ENCODE measurements around the gene PRPF40B. TPM values are rescaled to one million over a fixed set of nuclear protein-coding genes. Genes with fewer than 3 reads are reported as not detected.

The PRPF40B gene
- total RNA-seq, 1 donor from 2014 or later: 7.3 TPM

GRCh38 chr12:49645146-49646039, 22.0 kb downstream of the PRPF40B start:
- H3K27ac ChIP-seq (ENCODE audit: low read depth, low read length): no peak overlapping the region

GRCh38 chr12:49646331-49646830, 23.0 kb downstream of the PRPF40B start:
- H3K4me1 ChIP-seq (ENCODE audit: control insufficient read depth in 3 of 3, insufficient read depth in 3 of 3, low read length in 3 of 3): peaks cover 20 to 53% (median 38%) of the 10 kb centered on the region in 3 donors
- H3K27ac ChIP-seq (ENCODE audit: low read depth, low read length): no peak overlapping the region
- H3K9ac ChIP-seq (ENCODE audit: low read depth in 1 of 3, low read length in 3 of 3): peak overlapping the region in 1 of 3 donors; percentile 16
- H3K27me3 ChIP-seq (ENCODE audit: control insufficient read depth in 3 of 3, insufficient read depth in 3 of 3, low read length in 3 of 3): no peaks in the 10 kb centered on the region
- no peaks in the 10 kb centered on the region for H3K9me3 ChIP-seq (ENCODE audit: control insufficient read depth in 3 of 3, low read length in 3 of 3)
- H3K4me3 ChIP-seq (ENCODE audit: low read length in 3 of 3): no peak overlapping the region
- peaks cover 60 to 73% (median 69%) of the 10 kb centered on the region in 3 donors for H3K36me3 ChIP-seq (ENCODE audit: control insufficient read depth in 3 of 3, insufficient read depth in 3 of 3, low read length in 3 of 3)

More at GRCh38 chr12:49645146-49646039, 22.0 kb downstream of the PRPF40B start:
- Histone ChIP-seq H3K36me3 (ENCODE audit: control insufficient read depth in 3 of 3, insufficient read depth in 3 of 3, low read length in 3 of 3) (peaks cover 57 to 65% (median 62%) of the 10 kb centered on the region in 3 donors), H3K4me1 (ENCODE audit: control insufficient read depth in 3 of 3, insufficient read depth in 3 of 3, low read length in 3 of 3) (peaks cover 24 to 60% (median 47%) of the 10 kb centered on the region in 3 donors), H3K27me3 (ENCODE audit: control insufficient read depth in 3 of 3, insufficient read depth in 3 of 3, low read length in 3 of 3) (no peaks in the 10 kb centered on the region), H3K9ac (ENCODE audit: low read depth in 1 of 3, low read length in 3 of 3) (peak overlapping the region in 1 of 3 donors; percentile 40), H3K9me3 (ENCODE audit: control insufficient read depth in 3 of 3, low read length in 3 of 3) (no peaks in the 10 kb centered on the region), H3K4me3 (ENCODE audit: low read length in 3 of 3) (no peak overlapping the region)

- H3K36me3 ChIP-seq (ENCODE audit: control insufficient read depth in 3 of 3, insufficient read depth in 3 of 3, low read length in 3 of 3): peaks cover 59 to 72% (median 68%) of the 10 kb centered on the region in 3 donors
- no peak overlapping the region for H3K9ac ChIP-seq (ENCODE audit: low read depth in 1 of 3, low read length in 3 of 3)
- H3K4me3 ChIP-seq (ENCODE audit: low read length in 3 of 3): no peak overlapping the region
- peaks cover 20 to 52% (median 38%) of the 10 kb centered on the region in 3 donors for H3K4me1 ChIP-seq (ENCODE audit: control insufficient read depth in 3 of 3, insufficient read depth in 3 of 3, low read length in 3 of 3)
- no peaks in the 10 kb centered on the region for H3K27me3 ChIP-seq (ENCODE audit: control insufficient read depth in 3 of 3, insufficient read depth in 3 of 3, low read length in 3 of 3)
- H3K27ac ChIP-seq (ENCODE audit: low read depth, low read length): no peak overlapping the region
- H3K9me3 ChIP-seq (ENCODE audit: control insufficient read depth in 3 of 3, low read length in 3 of 3): no peaks in the 10 kb centered on the region
Observed at GRCh38 chr12:49646871-49647654, 23.7 kb downstream of the PRPF40B start.

GRCh38 chr12:49647827-49648711, 24.7 kb downstream of the PRPF40B start:
- Histone ChIP-seq H3K27me3 (ENCODE audit: control insufficient read depth in 3 of 3, insufficient read depth in 3 of 3, low read length in 3 of 3) (no peaks in the 10 kb centered on the region), H3K4me3 (ENCODE audit: low read length in 3 of 3) (no peak overlapping the region), H3K27ac (ENCODE audit: low read depth, low read length) (no peak overlapping the region), H3K36me3 (ENCODE audit: control insufficient read depth in 3 of 3, insufficient read depth in 3 of 3, low read length in 3 of 3) (peaks cover 51 to 68% (median 61%) of the 10 kb centered on the region in 3 donors), H3K4me1 (ENCODE audit: control insufficient read depth in 3 of 3, insufficient read depth in 3 of 3, low read length in 3 of 3) (peaks cover 20 to 52% (median 38%) of the 10 kb centered on the region in 3 donors), H3K9me3 (ENCODE audit: control insufficient read depth in 3 of 3, low read length in 3 of 3) (no peaks in the 10 kb centered on the region), H3K9ac (ENCODE audit: low read depth in 1 of 3, low read length in 3 of 3) (peak overlapping the region in 1 of 3 donors; percentile 28)

GRCh38 chr12:49648712-49649003, 25.3 kb downstream of the PRPF40B start:
- Histone ChIP-seq H3K27me3 (ENCODE audit: control insufficient read depth in 3 of 3, insufficient read depth in 3 of 3, low read length in 3 of 3) (no peaks in the 10 kb centered on the region), H3K4me1 (ENCODE audit: control insufficient read depth in 3 of 3, insufficient read depth in 3 of 3, low read length in 3 of 3) (peaks cover 20 to 52% (median 38%) of the 10 kb centered on the region in 3 donors), H3K9ac (ENCODE audit: low read depth in 1 of 3, low read length in 3 of 3) (peak overlapping the region in 1 of 3 donors; percentile 28), H3K4me3 (ENCODE audit: low read length in 3 of 3) (no peak overlapping the region), H3K27ac (ENCODE audit: low read depth, low read length) (no peak overlapping the region), H3K36me3 (ENCODE audit: control insufficient read depth in 3 of 3, insufficient read depth in 3 of 3, low read length in 3 of 3) (peaks cover 50 to 68% (median 60%) of the 10 kb centered on the region in 3 donors), H3K9me3 (ENCODE audit: control insufficient read depth in 3 of 3, low read length in 3 of 3) (no peaks in the 10 kb centered on the region)

- peaks cover 48 to 65% (median 52%) of the 10 kb centered on the region in 3 donors for H3K36me3 ChIP-seq (ENCODE audit: control insufficient read depth in 3 of 3, insufficient read depth in 3 of 3, low read length in 3 of 3)
- H3K9ac ChIP-seq (ENCODE audit: low read depth in 1 of 3, low read length in 3 of 3): no peak overlapping the region
- H3K9me3 ChIP-seq (ENCODE audit: control insufficient read depth in 3 of 3, low read length in 3 of 3): no peaks in the 10 kb centered on the region
- no peaks in the 10 kb centered on the region for H3K27me3 ChIP-seq (ENCODE audit: control insufficient read depth in 3 of 3, insufficient read depth in 3 of 3, low read length in 3 of 3)
- peaks cover 20 to 50% (median 39%) of the 10 kb centered on the region in 3 donors for H3K4me1 ChIP-seq (ENCODE audit: control insufficient read depth in 3 of 3, insufficient read depth in 3 of 3, low read length in 3 of 3)
- H3K4me3 ChIP-seq (ENCODE audit: low read length in 3 of 3): no peak overlapping the region
- no peak overlapping the region for H3K27ac ChIP-seq (ENCODE audit: low read depth, low read length)
Observed at GRCh38 chr12:49649445-49649844, 26.1 kb downstream of the PRPF40B start.

GRCh38 chr12:49649892-49650291, 26.5 kb downstream of the PRPF40B start:
- H3K4me3 ChIP-seq (ENCODE audit: low read length in 3 of 3): no peak overlapping the region
- H3K9me3 ChIP-seq (ENCODE audit: control insufficient read depth in 3 of 3, low read length in 3 of 3): no peaks in the 10 kb centered on the region
- H3K4me1 ChIP-seq (ENCODE audit: control insufficient read depth in 3 of 3, insufficient read depth in 3 of 3, low read length in 3 of 3): peaks cover 17 to 46% (median 40%) of the 10 kb centered on the region in 3 donors
- peaks cover 48 to 69% (median 51%) of the 10 kb centered on the region in 3 donors for H3K36me3 ChIP-seq (ENCODE audit: control insufficient read depth in 3 of 3, insufficient read depth in 3 of 3, low read length in 3 of 3)
- H3K27me3 ChIP-seq (ENCODE audit: control insufficient read depth in 3 of 3, insufficient read depth in 3 of 3, low read length in 3 of 3): no peaks in the 10 kb centered on the region
- no peak overlapping the region for H3K27ac ChIP-seq (ENCODE audit: low read depth, low read length)
- H3K9ac ChIP-seq (ENCODE audit: low read depth in 1 of 3, low read length in 3 of 3): no peak overlapping the region

- Histone ChIP-seq H3K36me3 (ENCODE audit: control insufficient read depth in 3 of 3, insufficient read depth in 3 of 3, low read length in 3 of 3) (peaks cover 34 to 56% (median 36%) of the 10 kb centered on the region in 3 donors), H3K9ac (ENCODE audit: low read depth in 1 of 3, low read length in 3 of 3) (no peak overlapping the region), H3K27ac (ENCODE audit: low read depth, low read length) (no peak overlapping the region), H3K4me3 (ENCODE audit: low read length in 3 of 3) (no peak overlapping the region), H3K4me1 (ENCODE audit: control insufficient read depth in 3 of 3, insufficient read depth in 3 of 3, low read length in 3 of 3) (peaks cover 12 to 36% (median 25%) of the 10 kb centered on the region in 3 donors), H3K9me3 (ENCODE audit: control insufficient read depth in 3 of 3, low read length in 3 of 3) (no peaks in the 10 kb centered on the region), H3K27me3 (ENCODE audit: control insufficient read depth in 3 of 3, insufficient read depth in 3 of 3, low read length in 3 of 3) (no peaks in the 10 kb centered on the region)
Observed at GRCh38 chr12:49651855-49652254, 28.5 kb downstream of the PRPF40B start.

GRCh38 chr12:49652921-49653520, 29.7 kb downstream of the PRPF40B start:
- no peak overlapping the region for H3K27ac ChIP-seq (ENCODE audit: low read depth, low read length)
- no peaks in the 10 kb centered on the region for H3K9me3 ChIP-seq (ENCODE audit: control insufficient read depth in 3 of 3, low read length in 3 of 3)
- H3K4me1 ChIP-seq (ENCODE audit: control insufficient read depth in 3 of 3, insufficient read depth in 3 of 3, low read length in 3 of 3): peaks cover 17 to 34% (median 17%) of the 10 kb centered on the region in 3 donors
- H3K4me3 ChIP-seq (ENCODE audit: low read length in 3 of 3): no peak overlapping the region
- no peaks in the 10 kb centered on the region for H3K27me3 ChIP-seq (ENCODE audit: control insufficient read depth in 3 of 3, insufficient read depth in 3 of 3, low read length in 3 of 3)
- H3K9ac ChIP-seq (ENCODE audit: low read depth in 1 of 3, low read length in 3 of 3): peak overlapping the region in 1 of 3 donors; percentile 25
- peaks cover 36 to 53% (median 44%) of the 10 kb centered on the region in 3 donors for H3K36me3 ChIP-seq (ENCODE audit: control insufficient read depth in 3 of 3, insufficient read depth in 3 of 3, low read length in 3 of 3)

All from skeletal muscle tissue (tissue), 4 donors.